Right forelimb (tissue), 1 donor: ENCODE data around the gene EPHB1.
"Not testable (repeated sequence)": the region's sequence is repeated elsewhere in the genome, so short reads cannot be mapped to it uniquely, and the experiment has no call there.

ENCODE experiments used
- DNase-seq: peaks from one replicate; pipeline ENCODE4 v3.0.0-alpha.2; 2018

The EPHB1 gene

DNA sequence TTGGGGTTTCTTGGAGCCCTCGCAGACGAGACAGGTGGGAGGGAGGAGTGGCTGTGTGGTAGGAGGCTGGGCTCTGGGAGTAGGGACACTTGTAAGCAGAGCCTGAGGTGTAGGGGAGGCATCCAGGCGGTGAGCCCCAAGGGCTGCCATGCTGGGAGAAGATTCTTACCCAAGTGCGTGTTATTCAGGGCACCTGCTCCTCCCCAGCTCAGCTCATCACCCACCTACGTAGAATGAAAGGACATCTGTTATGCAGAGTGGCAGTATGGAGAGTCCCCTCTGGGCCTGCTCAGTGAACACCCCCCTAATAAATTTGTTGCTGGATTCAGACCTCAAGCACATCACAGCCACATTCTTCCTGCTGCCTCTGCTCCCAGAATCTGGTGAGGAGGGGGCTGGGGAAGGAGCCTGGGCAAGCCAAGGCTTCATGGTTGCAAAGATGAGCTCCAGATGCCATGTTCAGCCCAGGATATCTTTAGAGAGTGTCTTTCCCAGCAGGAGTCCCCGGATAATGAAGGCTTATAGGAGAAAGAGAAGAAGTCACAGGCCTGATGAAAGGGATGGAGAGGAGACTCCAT is 261.8 kb downstream of the EPHB1 start:
- no peak for DNase-seq

DNA sequence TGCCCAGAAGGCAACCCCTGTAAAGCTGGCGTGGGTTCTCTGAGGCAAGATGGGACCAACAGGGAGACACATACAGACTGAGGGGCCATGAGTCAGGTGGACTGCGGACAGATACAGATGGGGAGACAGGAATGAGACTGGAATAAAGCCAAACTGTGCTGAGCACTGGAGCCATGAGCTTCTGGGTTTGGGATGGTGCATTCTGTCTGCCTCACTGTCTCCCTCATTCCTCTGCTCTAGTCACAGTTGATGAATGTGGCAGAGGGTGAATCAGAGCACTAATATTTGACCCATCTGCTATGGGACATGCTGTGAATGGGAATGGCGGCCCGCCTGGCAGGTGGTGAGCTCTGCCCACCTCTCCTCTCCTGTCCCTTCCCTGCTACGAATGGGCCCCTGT is 262.9 kb downstream of the EPHB1 start:
- no peak for DNase-seq

DNA sequence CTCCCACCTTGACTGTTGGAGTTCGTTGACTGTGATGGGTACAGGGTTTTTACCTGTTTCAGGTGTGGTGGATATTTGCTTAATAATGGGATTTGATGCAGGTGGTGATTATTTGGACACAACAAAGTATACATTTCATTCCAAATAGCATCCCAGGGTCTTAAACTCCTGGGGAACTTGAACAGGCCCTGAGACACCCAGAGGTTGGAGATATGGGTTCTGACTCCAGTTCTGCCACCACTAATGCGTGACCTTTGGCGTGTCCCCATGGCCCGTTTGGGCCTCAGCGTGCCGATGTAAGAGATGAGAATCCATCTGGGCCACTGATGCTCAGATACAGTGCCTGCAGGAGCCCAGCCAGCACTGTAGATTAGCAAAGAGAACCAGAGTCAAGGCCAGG is 264.5 kb downstream of the EPHB1 start:
- DNase-seq, result no peak

DNA sequence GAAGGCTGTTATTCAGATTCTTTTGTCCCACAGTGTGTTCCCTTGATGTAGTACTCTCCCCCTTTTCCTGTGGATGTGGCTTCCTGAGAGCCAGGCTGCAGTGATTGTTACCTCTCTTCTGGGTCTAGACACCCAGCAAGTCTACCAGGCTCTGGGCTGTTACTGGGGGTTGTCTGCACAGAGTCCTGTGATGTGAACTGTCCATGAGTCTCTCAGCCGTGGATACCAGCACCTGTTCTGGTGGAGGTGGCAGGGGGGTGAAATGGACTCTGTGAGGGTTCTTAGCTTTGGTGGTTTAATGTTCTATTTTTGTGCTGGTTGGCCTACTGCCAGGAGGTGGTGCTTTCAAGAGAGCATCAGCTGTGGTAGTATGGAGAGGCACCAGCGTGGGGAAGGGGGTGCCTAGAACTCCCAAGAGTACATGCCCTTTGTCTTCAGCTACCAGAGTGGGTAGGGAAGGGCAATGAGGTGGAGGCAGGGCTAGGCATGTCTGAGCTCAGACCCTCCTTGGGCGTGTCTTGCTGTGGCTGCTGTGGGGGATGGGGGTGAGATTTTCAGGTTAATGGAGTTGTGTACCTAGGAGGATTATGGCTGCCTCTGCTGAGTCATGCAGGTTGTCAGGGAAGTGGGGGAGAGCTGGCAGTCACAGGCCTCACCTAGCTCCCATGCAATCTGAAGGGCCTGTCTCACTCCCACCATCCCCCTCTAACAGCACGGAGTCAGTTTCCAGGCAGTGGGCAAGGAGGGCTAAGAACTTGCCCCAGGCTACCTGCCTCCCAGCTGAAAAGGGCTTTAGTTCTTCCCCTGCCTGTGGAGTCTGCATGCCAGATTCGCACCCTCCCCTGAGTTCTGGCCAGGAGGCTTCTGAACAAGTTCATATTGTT is 272.0 kb downstream of the EPHB1 start:
- DNase-seq, result not testable (repeated sequence)

DNA sequence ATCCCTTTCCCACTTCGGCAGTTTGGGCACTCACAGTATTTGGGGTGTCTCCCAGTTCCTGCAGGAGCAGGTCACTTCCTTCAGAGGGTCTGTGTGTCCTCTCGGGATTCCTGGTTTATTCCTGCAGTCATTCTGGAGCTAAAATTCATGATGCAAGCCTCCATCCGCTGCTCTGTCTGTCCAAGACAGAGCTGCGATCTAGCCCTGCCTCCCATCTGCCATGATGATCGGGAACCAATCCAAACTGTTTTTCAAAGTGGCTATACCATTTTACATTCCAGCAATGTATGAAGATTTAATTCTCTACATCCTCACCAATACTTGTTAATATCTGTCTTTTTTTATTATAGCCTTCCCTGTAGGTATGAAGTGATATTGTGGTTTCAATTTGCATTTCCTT is 273.0 kb downstream of the EPHB1 start:
- no peak for DNase-seq

DNA sequence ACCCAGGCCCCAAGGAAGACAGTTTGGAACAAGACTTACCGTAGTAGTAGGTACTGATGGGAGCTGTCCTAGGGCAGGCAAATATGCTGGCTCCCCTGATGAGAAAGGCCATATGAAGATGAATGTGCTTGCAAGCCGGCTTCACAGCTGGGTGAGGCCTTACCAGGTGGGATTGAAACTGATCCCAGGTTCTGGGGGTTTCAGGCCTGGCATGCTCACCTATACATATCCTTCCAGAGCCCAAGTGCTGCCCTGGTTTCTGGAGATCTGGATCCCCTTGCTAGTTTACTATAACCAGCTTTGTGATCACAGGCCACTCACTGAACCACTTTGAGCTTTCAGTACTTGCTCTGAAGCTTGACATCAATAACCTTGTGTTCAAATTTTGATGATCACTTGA is 274.3 kb downstream of the EPHB1 start:
- DNase-seq, result no peak

DNA sequence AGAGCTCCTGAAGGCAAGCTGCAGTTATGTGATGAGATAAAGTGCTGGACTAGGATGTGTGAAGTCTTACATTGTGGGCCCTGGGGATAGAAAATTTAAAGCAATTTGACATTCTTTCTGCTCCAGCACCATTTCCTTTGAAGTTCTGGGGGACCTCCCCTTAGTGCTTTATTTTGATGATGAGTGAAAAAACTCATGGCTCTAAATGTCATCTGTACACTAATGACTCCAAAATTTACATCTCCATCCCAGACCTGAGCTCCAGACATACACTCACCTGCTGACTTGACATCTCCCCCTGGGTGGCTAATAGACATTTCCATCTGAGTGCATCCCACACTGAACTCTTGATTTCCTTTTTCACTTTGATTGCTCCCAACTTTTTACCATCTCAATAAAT is 276.4 kb downstream of the EPHB1 start:
- no peak for DNase-seq

DNA sequence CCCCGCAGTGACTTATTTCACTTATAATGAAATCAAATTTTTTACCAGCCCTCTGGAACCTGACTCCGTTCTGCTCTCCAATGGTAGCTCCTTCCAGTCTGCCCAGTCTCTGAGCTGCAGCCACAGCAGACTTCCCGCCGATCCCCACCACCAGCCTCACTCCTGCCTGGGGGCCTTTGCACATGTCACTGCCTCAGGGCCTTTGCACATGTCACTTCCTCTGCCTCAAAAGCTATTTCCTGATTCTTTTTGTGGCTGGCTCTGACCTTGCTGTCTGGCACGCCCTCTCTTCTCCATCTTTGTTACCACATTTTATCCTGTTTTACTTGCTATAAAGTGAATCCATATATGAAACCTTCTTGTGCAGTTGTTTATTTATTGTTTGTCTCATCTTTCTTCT is 277.4 kb downstream of the EPHB1 start:
- DNase-seq, result no peak

DNA sequence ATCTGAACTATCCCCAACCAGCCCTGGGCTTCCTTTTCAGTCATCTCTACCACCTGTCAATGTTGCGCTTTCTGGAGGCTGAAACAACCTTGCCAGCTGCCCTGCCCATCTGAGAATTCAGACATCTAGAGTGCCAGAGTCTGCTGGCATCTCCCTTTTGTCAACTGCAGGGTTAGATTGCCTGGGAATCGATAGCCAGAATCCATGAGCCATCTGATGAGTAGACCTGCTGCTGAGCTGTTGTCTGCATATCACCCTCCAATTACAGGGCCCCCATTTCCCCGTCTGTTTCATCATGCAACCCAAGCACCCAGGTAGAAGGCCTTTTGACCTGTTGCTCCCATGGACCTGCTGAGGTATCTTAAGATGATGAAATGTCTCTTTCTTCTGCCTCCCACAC is 280.1 kb downstream of the EPHB1 start:
- no peak for DNase-seq

DNA sequence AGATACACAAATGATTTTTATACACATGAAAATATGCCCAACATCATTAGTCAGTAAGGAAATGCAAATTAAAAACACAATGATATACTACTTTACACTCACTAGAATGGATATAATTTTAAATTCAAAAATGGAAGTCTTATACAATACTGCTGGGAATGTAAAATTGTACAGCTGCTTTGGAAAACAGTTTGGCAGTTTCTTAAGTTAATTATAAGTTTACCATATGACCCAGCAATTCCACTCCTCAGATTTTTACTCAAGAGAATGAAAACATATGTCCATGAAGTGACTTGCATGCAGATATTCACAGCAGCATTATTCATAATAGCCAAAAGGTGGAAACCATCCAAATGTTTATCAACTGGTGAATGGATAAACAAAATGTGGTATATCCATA is 281.3 kb downstream of the EPHB1 start:
- DNase-seq, result no peak

DNA sequence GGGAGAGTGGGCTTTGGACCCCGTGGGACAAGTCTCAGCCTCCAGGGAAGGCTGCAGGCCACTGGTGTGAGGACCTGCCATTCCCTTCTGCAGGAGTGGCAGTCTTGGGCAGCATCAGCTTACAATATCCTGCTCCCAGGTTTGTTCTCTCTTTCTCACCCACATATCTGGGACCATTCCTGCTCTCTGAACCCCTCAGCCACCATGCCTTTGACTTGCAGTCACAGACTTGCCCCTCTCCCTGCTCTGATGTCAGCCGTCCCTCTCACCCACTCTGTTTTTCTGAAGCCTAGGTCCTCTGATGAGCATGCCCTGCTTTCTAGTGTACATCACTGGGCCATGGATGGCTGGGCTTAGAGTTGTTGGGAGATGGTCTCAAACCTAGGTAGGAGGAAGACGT is 282.1 kb downstream of the EPHB1 start:
- no peak for DNase-seq

DNA sequence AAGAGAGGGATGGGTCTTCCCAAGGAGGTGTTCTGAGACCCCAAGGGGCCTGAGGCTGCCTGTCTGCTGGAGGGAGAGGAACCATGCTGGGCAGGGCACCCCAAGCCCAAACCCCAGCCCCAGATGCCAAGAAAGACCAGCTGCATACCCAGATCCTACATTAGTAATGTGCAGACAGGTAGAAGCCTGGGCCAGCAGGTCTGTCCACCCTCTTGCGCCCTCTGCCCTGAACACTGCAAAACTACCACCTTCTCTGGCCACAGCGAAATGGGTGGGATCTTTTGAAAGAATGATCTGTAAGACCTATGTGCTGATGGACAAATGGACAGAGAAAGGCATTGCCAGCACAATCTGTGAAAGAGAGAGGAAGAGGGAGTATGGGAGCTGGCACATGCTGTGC is 283.2 kb downstream of the EPHB1 start:
- DNase-seq, result no peak

DNA sequence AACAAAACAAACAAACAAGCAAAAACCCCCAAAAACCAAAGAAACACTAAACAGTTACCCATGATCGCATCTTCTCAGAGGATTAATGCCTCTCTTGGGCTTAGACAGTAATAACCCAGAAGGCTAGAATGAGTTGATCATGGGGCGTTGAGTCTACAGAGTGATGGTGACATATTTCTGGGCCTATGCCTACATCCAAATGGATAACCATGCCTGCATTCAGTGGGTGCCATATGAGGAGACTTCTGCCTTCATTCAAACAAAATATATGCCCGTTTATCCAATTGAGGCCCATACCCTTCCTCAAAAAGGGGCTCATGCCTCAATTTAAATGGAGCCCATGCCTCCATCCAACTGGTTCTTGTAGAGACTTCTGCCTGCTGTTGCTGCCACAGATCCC is 284.0 kb downstream of the EPHB1 start:
- no peak for DNase-seq

DNA sequence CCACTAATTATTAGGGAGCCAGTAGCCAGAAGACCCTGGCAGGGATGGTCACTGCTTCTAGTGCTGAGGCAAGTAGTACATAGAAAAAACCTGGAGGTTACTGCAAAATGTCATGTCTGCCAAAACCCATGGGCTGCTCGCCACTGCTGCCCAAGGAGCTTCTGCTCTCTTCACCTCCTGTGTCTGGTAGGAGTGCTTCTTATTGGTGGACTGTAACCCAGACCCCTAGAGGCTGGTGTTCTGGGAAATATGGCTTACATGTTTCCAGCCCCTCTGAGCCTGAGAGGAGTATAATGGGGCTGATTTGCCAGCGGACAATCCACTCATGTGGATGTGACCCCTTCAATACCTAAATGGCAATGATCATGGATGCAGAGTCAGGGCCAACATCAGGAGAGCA is 286.4 kb downstream of the EPHB1 start:
- no peak for DNase-seq

DNA sequence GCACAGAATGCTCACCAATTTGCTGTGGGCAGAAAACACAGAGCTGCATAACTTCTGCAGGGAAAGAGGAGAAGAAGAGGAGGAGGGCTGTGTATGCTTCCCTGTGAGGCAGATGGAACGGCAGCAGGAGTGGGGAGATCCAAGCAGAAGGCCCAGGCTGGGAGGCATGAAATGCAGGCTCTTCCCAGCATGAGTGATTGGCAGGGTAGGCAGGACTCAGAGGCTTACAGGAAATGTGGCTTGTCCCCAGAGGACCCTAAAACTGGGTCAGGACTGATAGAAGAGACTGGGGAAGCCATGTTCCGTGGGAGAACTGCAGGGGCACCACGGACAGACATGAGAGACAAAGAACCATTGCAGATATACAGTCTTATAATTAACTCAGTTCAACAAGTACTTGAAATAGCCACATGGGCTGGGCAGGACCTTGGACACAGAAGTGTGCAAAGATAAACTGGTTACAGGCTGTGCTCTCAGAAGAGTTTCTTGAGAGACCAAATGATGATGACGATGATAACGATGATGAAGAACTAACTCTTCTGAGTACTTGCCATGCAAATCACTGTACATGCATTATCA is 286.9 kb downstream of the EPHB1 start:
- DNase-seq, result no peak

DNA sequence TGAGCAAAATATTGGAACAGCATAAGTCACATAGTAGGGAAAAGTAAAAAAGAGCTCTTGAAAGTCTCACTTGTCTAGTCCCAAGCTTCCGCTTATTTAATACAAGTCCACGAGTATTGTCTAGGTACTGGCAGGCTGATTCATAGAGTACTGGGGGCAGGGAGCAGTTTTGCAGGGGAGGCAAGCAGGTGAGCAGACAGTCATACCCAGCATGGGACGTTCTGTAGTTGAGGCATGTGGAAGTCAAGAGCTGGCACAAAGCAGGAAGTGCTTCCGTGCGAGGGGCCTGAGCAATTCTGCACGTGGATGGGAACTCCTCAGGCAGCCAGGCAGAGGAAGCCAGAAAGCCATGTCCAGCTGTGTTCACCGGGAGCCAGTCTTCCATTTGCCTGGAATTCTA is 287.6 kb downstream of the EPHB1 start:
- no peak for DNase-seq

DNA sequence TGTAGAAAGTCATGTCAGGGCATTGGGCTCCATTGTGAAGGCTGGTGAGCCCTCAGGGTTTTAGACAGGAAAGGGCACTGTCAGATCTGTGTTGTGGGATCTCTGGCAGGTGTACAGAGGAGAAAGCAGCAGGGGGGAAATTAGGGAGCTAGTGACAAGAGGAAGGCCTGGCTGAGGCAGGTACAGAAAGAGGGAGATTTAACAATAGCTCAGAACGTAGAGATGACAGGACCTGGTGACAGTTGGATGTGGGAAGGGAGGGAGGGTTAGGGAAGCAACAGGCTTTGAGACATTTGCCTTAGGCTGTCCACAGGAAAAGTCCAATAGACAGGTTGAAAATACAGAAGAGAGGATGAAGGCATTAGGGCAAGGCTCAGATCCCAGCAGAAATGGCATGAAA is 288.1 kb downstream of the EPHB1 start:
- no peak for DNase-seq

DNA sequence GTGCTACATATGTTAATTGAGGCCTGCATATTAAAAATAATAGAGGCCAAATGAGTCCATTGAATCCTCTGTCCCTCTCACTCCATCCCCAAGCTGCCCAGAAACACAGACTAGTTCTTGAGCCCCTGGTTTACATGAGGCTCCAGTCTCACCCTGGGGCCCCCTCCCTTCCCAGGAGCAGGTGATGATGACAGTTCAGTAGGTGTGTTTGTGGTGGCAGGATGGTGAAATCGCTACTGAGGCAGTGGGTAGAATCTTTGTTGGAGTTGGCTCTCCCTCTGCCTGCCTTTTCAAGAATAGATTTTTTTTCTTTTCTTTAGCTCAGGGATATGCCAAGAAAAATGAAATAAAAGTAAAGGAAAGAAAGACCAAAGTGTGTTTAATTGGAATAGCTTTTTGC is 288.7 kb downstream of the EPHB1 start:
- DNase-seq, result no peak

DNA sequence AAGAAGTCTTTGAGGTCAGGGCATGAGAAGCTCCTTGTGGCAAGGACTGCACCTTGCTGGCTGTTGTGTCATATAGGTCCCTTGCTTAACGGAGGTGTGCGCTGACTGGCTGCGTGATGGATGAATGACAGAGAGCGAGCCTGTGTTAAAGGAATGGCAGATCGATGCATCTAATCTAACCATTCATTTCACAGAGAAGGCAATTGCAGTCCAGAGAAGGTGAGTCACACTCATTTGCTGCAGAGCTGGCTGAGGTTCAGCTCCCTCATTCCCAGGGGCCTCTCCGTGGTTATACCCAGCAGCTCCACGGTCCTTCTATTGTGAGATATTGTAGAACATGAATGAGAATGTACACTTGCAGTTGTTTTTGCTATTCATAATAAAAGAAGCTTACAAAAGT is 289.3 kb downstream of the EPHB1 start:
- DNase-seq, result no peak

DNA sequence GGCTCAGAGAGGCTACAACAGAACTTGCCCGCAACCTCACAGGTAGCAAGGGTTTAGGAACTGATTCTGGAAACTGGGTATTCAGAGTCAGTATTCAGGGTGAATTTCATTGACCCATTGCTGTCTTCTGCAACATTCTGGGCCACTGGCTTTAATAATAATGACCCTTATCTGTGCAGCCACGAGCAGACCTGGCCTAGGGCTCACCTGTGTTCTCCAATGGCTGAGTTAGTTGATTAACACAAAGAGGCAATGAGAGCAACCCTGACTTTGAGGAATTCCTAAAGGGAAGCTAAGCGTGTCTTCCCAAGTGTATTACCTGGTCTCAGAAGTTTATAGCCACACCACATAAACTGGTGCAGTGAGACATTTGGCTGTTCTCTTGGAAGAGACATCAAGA is 289.9 kb downstream of the EPHB1 start:
- DNase-seq, result no peak

DNA sequence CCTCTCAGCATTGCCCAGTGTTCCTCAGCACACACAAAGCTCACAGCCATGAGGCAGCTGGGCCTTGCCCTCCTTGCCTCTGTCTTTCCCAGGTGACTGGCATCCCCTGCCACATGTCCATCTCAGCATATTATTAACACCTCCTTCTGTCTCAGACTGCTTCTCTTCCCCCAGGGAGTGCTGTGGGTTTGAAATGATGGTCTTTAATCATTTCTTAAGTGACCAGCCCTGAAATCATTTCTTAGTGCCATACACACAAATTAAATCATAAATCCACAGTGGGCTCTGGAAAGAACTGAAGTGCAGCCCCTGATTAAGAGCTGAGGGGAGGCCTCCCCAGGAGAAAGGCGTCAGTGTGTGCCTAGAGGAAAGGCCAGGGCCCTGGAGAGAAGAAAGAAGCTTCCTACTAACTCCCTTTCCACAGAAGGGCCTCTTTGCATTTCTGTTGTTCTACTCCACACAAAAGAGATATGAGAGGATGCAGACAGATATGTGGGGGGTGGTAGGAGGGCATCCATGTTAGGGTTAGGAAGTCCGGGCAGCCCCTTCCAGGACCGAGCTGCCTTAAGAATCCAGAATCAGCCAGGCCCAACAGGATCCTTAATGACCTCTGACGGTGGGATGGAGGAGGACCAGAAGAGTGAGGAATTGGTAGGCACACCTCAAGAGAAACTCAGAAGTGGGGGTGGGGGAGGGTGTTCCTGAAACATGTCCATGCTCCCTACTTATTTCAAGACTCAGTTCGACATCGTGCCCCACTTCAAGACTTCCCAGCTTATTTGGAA is 290.8 kb downstream of the EPHB1 start:
- no peak for DNase-seq

DNA sequence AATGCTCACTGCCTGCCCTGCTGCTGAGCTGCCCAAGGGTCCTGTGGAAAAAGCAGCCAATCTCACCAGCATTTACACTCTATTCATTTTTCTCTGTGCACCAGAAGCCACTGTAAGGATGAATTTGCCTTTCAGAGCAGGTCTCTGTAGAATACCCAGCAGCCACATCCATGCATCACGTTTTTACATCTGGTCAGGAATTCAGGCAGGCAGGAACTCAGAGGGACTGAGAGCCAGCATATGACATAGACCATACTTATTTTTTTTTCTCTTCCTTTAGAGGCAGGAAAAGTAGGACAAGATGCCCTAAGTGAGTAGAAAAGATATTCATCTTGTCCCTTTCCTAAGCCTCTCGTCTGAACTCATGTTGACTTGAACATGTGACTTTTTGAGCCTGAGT is 292.7 kb downstream of the EPHB1 start:
- DNase-seq, result no peak

DNA sequence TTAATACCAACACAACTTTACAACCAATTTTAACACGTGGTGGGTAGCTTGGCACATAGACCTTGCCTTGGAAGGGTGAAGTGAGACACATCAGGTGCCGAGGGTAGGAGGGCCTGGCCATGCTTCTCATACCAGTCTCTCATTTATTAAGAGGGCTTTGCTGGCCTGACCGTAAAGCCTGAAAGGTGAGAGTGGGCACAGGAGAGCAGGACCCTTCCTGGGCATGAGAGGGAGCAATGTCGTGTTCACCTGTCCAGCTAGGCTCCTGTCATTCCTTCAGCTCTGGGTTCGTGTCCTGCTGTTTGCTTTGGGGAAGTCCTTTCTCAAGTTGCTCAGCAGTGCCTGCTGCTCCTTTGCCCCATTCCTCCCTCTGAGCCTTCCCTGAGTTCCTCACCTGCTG is 294.4 kb downstream of the EPHB1 start:
- no peak for DNase-seq
